H1 (cell line): ENCODE results near the gene SNHG17. TPM values are rescaled to one million over a fixed set of nuclear protein-coding genes. Genes with fewer than 3 reads are reported as not detected.
A peak's percentile ranks its signal among the peaks of the same experiment; 100 is the strongest.

Experiments
- ATF3 ChIP-seq: IDR thresholded peaks from 2 replicates; pipeline ENCODE4 v1.6.1; 2011; ENCODE audit warnings: low read depth, mild to moderate bottlenecking, low read length; ENCODE audit not compliant: insufficient read depth
- BCL11A ChIP-seq, 2 experiments: IDR thresholded peaks; one replicate each; pipeline ENCODE4 v1.6.1; 2011; ENCODE audit warnings: low read depth in 2 of 2, low read length in 2 of 2, mild to moderate bottlenecking in 2 of 2
- CBX5 ChIP-seq: fragments of 300-800, 300-1000 bp; sonication (generic); IDR thresholded peaks from 2 replicates; pipeline ENCODE4 v1.7.1; 2016; ENCODE audit warnings: antibody characterized with exemption, low read length, low read depth
- CEBPB ChIP-seq: IDR thresholded peaks from 2 replicates; pipeline ENCODE4 v1.6.1; 2012; ENCODE audit warnings: low read depth, low read length
- CTCF ChIP-seq, 3 experiments: IDR thresholded peaks; 1 replicate in 2 of 3; 2 replicates in 1 of 3; pipeline versions ENCODE4 v1.5.1 to v1.6.1; 2011; ENCODE audit warnings: low read length in 3 of 3, mild to moderate bottlenecking in 3 of 3, inconsistent platforms in 2 of 3, low read depth in 1 of 3, moderate library complexity in 1 of 3; ENCODE audit not compliant: insufficient read depth in 1 of 3; ENCODE audit errors: control extremely low read depth in 1 of 3
- GTF2F1 ChIP-seq: IDR thresholded peaks from 2 replicates; pipeline ENCODE4 v1.6.1; 2012; ENCODE audit warnings: low read depth, low read length, improper control_type of control experiment, borderline replicate concordance
- HDAC2 ChIP-seq, 2 experiments: fragments of 300-600 bp in 1 of 2; sonication (generic) in 1 of 2; IDR thresholded peaks; 2 replicates each; pipeline ENCODE4 v1.6.1; 2011 to 2012; ENCODE audit warnings: low read depth in 2 of 2, low read length in 2 of 2, mild to moderate bottlenecking in 2 of 2, moderate library complexity in 2 of 2, borderline replicate concordance in 1 of 2, inconsistent platforms in 1 of 2
- KDM5A ChIP-seq: fragments of 200-600 bp; IDR thresholded peaks from 2 replicates; pipeline ENCODE4 v1.7.1; 2012; ENCODE audit warnings: mild to moderate bottlenecking, low read length, inconsistent platforms, mixed read lengths
- PHF8 ChIP-seq: fragments of 200-600 bp; sonication (generic); conservative IDR thresholded peaks from 2 replicates; pipeline ENCODE4 v1.7.1; 2012; ENCODE audit warnings: low read depth, mild to moderate bottlenecking, inconsistent platforms, low read length, moderate library complexity
- RBBP5 ChIP-seq: IDR thresholded peaks from 2 replicates; pipeline ENCODE4 v1.7.1; 2012; ENCODE audit warnings: low read depth, mild to moderate bottlenecking, inconsistent platforms, low read length, moderate library complexity, borderline replicate concordance
- RXRA ChIP-seq: IDR thresholded peaks from 2 replicates; pipeline ENCODE4 v1.6.1; 2011; ENCODE audit warnings: low read depth, mild to moderate bottlenecking, low read length, moderate library complexity; ENCODE audit not compliant: insufficient read depth
- SP4 ChIP-seq: IDR thresholded peaks from 2 replicates; pipeline ENCODE4 v1.6.1; 2012; ENCODE audit warnings: low read length, inconsistent platforms
- TBP ChIP-seq: IDR thresholded peaks from 2 replicates; pipeline ENCODE4 v1.6.1; 2011; ENCODE audit warnings: low read depth, low read length, improper control_type of control experiment
- YY1 ChIP-seq: IDR thresholded peaks from 2 replicates; pipeline ENCODE4 v1.6.1; 2011; ENCODE audit warnings: low read depth, mild to moderate bottlenecking, low read length
- polyA plus RNA-seq, 7 experiments: library from polyadenylated mRNA; depleted of rRNA in 3 of 7; stranded (reverse) in 5 of 7; unstranded in 2 of 7; fragments of >200 nt in 5 of 7; fragments of 200-250 nt in 2 of 7; gene quantifications; 1 replicate in 5 of 7; 2 replicates in 1 of 7; 4 replicates in 1 of 7; pipeline versions ENCODE4 v1.2.1 to v1.2.3, GENCODE V29; 2011 to 2013; ENCODE audit warnings: missing spikeins in 2 of 7, mixed read lengths in 2 of 7
- total RNA-seq: library from RNA; stranded (reverse); fragmentation: NEBNext Ultra II Directional; extraction: Animal tissue kit (Norgen Biotek cat#: 25700); gene quantifications from 2 replicates; pipeline ENCODE4 v1.2.1, GENCODE V29; 2021

Gene SNHG17
- total and polyA plus RNA-seq, 2 of the 8 experiments (the other 6 are each of a cell fraction or from before 2014, with no cell fraction given): 59.4 to 59.8 TPM

GRCh38 chr20:38446441-38447209, 11.5 kb upstream of the SNHG17 start (continued):
- peak; percentile 96 to 97 (median 97) for TF ChIP-seq CTCF (IDR thresholded peaks at IDR 0.05; ENCODE audit: control extremely low read depth in 1 of 3, insufficient read depth in 1 of 3, low read depth in 1 of 3, low read length in 3 of 3)
- peak; percentile 52; the same call in 1 of the 2 replicates for TF ChIP-seq KDM5A
- no peak for TF ChIP-seq RXRA
- TF ChIP-seq GTF2F1: no peak
- TF ChIP-seq SP4: 0 out of 2 replicates have a peak, but pooled peaks have one; percentile 63
- no peak; the same call in 1 of the 2 replicates for TF ChIP-seq RBBP5
- peak; percentile 92 for TF ChIP-seq PHF8
- no peak for TF ChIP-seq BCL11A (IDR thresholded peaks at IDR 0.05; ENCODE audit: low read depth in 2 of 2, low read length in 2 of 2)
- peak; percentile 93 for TF ChIP-seq TBP
- TF ChIP-seq CBX5: no peak
- no peak; a peak in 1 of 4 replicates for TF ChIP-seq HDAC2 (IDR thresholded peaks at IDR 0.05; ENCODE audit: borderline replicate concordance in 1 of 2, low read depth in 2 of 2, low read length in 2 of 2)
- TF ChIP-seq CEBPB: no peak
- TF ChIP-seq YY1: peak; percentile 64; the same call in 1 of the 2 replicates
- no peak for TF ChIP-seq ATF3
